Measurements from ENCODE around the gene IFI16.
"Not testable (repeated sequence)": the region's sequence is repeated elsewhere in the genome, so short reads cannot be mapped to it uniquely, and the experiment has no call there.

Gene IFI16

DNA sequence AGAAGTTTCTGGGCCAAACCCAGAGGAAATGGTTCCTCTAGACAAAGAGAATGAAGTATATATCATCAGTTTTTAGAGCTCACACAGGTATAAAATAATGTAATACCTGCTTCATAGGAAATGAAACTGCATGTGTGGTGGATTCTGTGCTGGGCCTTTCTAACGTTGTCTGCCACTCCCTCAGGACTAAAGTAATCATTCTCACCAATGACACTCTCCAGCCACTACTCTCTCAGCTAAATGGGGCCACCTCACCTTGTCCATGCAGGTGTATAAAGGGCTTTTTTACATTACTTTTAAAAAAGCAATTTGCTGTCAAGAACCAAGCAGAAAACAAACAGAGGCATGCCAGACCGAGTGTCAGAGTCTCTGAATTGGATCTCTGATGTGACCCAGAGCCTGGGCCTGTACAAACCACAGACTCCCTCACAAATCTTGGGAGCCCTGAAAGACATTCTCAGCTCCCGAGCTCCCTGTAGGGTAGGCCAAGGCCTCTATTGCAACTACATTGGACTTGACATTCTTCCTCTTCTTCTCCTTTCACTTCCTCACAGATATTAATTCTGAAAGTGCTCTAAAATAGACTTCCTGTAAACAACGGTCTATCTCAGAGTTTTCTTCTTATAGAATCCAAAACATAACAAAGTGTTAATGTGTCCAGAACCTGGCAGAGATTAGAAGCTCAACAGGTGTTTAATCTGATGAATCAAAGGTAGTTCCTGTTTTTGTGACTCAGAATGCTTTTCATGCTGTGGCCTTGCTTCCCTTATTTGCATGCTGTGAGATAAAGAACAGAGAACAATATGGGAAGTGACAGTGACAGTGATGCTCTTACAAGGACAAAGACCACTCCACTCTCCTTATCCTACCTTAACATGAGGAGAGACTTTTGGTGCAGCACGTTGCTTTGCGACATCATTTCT, 58.3 kb downstream of the IFI16 start:
- DNase-seq = peak; percentile 49

DNA sequence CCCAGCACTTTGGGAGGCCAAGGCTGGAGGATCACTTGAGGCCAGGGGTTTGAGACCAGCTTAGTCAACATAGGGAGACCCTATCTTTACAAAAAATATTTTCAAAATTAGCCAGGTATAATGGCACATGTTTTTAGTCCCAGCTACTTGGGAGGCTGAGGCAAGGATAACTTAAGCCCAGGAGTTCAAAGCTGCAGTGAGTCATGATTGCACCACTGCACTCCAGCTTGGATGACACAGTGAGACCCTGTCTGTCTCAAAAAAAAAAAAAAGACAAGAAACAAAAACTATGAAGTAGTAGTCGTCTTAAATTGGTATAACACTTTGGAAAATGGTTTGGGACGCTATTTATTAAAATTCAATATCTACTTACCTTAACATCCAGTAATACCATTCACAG, 59.2 kb downstream of the IFI16 start:
- DNase-seq = no peak

DNA sequence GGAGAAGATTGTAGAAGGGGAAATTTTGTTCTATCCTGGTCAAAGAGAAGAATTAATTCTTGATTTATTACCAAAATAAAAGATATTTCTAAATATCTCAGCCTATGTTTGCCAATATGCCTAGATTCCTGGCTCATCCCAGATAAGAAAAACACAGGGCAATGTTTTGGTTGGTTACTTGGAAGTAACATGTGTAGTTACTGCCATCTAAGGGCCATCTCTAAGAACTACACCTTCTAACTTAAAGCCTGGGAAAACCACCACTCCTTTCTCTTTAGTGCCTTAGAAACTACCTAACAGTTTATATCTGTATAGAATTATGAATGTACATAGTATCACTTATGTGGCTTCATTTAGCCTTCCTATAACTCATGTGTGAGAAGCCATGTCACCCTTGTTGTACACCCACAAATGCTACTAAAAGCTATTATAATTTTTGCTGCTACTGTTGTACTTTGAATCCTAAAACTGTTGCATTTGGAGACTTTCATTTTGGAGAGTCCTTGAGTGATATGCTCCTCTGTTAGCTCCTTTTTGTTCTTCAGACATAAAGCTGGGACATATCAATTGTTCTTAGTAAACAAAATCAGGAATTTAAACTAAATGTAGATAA, 62.4 kb downstream of the IFI16 start:
- DNase-seq = peak; percentile 5

- peak; percentile 74 for DNase-seq
Observed at GRCh38 chr1:159076438-159077119, 66.9 kb downstream of the IFI16 start, which contains the start of gene AIM2. TSS of gene AIM2 (minus strand) at chr1:159076766. CDS start at chr1:159073499, 3,267 bp downstream.

GRCh38 chr1:159077120-159077961, 67.6 kb downstream of the IFI16 start:
- DNase-seq = peak; percentile 96

DNA sequence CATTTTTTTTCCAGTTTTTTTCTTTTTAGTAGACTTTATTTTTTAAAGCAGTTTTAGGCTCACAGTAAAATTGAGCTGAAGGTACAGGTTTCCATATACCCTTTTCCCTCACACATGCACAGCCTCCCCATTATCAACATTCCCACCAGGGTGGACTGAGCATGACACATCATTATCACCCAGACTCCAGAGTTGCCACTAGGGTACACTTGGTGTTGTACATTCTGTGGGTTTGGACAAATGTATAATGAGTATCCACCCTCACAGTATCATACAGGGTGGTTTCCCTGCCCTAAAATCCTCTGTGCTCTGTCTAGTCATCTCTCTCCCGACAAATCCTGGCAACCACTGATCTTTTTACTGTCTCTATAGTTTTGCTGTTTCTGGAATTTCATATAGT, 69.8 kb downstream of the IFI16 start:
- no peak for DNase-seq

DNA sequence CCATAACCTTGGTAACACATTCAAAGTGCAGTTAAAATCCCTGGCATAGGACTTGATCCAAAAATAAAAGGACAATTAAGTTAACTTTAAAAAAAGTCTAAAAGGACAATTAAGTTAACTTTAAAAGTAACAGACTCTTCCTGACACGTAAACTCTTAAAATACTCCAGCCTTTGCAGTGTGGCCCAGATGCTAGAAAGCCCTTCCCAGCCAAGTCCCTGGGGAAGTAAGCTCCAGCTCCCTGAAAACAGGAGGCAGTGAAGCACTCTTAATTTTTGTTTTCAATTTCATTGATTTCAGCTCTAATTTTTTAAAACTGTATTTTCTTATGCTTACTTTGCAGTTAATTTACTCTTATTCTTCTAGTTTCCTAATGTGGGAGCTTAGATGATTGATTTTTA, 71.9 kb downstream of the IFI16 start:
- DNase-seq = no peak

DNA sequence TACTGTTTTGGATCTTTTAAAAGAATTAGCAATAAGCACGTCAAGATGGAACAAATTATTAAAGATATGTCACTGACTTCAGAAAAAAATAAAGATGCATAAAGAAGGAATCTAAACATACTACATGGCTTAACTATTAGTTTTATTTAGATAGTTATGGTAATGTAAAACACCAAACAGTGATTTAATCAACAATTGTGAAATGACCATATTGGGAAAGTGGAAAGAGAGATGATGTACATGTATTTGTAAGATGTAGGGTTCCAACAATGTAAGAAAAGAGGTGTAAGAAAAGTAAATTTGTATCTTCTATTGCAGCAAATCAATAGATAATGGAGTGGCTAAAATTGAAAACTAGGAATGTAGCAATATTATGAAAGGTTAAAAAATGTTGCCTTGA, 73.3 kb downstream of the IFI16 start:
- DNase-seq = no peak

GRCh38 chr1:159084152-159084551, 74.4 kb downstream of the IFI16 start:
- no peak for DNase-seq

DNA sequence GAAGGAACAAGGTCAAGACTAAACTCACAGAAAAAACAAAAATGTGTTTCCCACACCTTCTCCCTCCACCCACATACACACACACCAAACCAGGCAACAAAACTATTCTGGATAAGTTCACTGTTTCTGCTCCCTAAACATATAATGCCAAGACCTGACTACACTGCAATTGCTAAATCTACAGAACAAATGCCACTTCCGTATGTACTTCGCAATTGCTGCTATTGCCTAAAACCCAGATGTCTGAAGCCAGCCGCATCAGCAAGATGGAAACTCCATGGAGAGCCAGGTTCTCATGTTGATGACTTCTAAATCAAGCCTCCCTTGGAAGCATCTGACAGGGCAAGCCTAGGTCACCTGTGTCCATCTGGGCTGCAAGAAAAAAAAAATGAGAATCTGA, 75.2 kb downstream of the IFI16 start:
- DNase-seq = peak; percentile 87

DNA sequence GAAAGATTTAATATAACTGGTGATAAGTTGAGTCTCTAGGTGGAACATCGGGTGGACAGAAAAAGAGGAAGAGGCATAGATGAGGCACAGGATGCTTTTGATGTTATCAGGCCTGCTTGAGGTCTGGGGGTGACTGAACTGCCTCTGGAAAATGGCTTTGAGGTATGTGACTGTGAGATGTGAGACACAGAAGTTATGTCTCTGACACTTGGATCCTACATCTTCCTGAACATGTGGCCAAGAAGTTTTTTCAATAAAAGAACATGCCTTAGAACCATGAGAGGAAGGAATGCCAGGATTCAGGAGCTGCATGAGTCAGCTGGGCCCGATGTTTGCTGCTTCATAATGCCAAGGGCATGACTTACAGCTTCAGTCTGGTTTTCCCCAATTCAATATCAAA, 78.3 kb downstream of the IFI16 start:
- DNase-seq = peak; percentile 79

GRCh38 chr1:159088546-159089183, 79.0 kb downstream of the IFI16 start:
- DNase-seq = no peak

DNA sequence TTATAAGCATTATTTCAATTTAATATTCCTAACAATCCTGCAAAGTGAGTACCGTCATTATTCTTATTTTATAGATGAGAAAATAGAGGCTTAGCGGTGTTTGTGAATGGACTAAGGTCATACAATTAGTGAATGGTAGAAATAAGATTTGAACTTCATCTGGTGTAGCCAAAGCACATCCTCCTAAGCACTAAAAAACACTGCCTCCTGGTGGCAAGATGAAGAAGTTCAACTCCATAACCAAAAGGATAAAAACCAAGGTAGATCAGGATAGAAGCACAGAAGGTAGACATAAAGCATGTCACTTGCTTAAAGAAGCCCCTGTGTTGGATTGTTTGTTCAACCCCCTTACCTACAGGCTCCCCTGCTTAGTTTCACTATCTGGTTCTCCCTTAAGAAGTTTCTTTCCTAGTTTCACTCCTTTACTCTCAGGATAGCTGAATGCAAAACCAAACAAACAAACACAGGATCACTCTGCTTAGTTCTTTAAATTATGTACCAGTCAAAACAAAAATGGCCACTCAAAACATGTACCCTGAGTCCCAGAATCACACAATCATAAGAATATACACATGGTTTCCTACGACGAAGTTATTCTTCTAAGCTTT, 79.6 kb downstream of the IFI16 start:
- no peak for DNase-seq

DNA sequence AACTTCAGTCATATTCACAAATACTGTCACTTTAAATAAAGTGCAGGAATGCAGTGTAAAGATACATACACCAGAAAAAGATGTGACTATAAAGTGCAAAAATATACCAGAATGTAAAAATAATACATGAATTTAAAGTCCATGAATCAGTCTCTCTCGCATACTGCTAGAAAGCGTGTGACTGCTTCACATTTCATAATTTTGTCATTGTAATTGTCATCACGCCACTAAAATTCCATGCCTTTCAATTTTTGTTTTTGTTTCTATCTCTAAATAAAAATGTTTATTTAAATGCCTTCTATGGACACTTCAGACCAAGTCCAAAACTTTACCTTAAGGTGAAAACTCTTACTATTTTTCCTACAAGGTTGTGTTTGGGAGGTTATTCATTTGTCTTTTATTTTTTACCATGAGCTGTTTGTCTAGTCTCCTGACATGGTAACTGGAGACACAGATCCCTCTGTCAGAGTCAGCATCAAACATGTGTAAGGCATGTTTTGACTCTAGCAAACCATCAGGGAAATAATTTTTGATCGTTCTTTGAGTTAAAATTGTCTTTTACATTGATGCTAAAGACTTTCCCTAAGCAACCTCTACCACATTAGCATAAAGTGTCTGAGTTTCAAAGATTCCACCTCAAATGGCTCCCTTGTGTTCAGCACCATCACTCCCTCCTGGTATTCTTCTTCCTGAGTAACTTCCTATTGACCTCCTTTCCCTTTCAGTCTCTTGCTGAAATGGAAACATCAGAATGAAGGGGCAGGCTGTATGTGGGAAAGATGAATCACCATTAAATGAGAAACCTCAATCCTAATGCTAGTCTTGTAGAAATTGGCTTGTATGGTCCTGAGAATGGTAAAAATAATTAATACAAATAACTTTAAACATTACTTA, 80.8 kb downstream of the IFI16 start:
- DNase-seq = no peak

- DNase-seq = no peak
Observed at GRCh38 chr1:159091180-159091560, 81.5 kb downstream of the IFI16 start.

DNA sequence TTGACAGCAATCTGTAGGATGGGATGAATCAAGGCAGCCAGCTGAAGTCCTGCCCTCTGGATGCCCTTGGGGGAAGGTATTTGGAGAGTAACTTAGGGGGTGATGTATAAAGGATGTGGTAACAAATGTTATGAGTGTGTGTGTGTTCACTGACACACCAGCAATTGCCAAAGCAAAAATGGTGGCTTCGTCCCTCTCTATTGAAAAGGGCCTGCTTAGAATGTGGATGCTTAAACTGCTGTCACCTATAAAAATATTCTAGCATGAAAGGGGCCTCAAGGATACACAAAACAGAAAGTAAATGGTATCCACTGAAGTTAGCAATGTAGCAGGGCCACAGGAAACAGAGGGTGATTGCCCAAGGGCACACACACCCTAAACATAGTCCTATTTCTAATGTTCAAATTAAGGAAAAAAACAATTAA, 81.9 kb downstream of the IFI16 start:
- DNase-seq = peak; percentile 15

GRCh38 chr1:159092036-159092760, 82.5 kb downstream of the IFI16 start:
- peak; percentile 10 for DNase-seq

DNA sequence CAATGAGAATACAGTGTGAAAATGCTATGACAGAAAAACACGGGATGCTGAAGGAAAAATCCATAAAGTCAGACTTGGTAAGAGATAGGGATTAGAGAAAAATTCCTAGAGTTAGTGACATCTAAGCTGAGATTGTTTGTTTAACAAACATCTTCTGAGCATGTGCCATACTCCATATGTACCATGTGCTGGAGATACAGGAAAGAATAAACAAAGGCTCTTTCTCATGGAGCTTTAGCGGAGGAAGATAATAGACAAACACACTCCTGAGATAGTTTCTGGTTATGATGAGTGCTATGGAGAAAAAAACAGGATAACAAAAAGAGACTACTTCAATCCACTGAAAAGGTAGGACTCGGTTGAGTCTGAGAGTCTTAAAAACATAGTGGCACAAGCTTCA, 88.9 kb downstream of the IFI16 start:
- no peak for DNase-seq

- DNase-seq = no peak
Observed at GRCh38 chr1:159100589-159100988, 90.9 kb downstream of the IFI16 start.

DNA sequence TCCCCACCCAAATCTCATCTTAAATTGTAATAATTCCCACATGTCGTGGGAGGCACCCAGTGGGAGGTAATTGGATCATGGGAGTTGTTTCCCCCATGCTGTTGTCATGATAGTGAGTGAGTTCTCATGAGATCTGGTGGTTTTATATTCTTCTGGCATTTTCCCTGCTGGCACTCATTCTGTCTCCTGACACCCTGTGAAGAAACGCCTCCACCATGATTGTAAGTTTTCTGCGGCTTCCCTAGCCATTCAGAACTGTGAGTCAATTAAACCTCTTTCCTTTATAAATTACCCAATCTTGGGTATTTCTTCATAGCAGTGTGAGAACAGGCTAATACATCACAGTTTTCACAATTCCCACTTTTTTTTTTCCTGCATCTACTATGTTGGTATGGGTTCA, 93.3 kb downstream of the IFI16 start:
- not testable (repeated sequence) for DNase-seq
